HepG2 (cell line): ENCODE measurements around the gene RASSF8. TPM values are rescaled to one million over a fixed set of nuclear protein-coding genes. Genes with fewer than 3 reads are reported as not detected.

Experiments used
- ATAC-seq: fragments of 200-7000 bp; cut with Tn5 transposase; 3 replicates; pipeline ENCODE4 v1.9.1; 2020; ENCODE audit warnings: mild to moderate bottlenecking, moderate library complexity
- BruUV-seq: library from RNA; stranded (reverse); fragments of 400-500 nt; replicated peaks from 2 replicates; lab custom pipeline; 2021; lab: Mats Ljungman, UMichigan
- CTCF ChIA-PET: fragments of 300-600 bp; formaldehyde crosslinking; extraction: SDS; loops from one replicate; lab custom pipeline; 2021; ENCODE audit warnings: low total read pairs, inconsistent platforms, low intra/inter-chr PET ratio; lab: Yijun Ruan, JAX
- POLR2A ChIA-PET: fragments of 350-600 bp; sonication (Branson Sonifier 250); formaldehyde crosslinking; loops from one replicate; lab custom pipeline; 2020; ENCODE audit warnings: antibody characterized with exemption, inconsistent platforms; lab: Yijun Ruan, JAX
- DNase-seq: peaks from one replicate; pipeline ENCODE4 v3.0.0-alpha.2; 2015; ENCODE audit warnings: low spot score
- FAIRE-seq: peaks from 3 replicates; lab custom pipeline; 2011; peaks lifted over from hg19 to GRCh38; lab: Jason Lieb, UNC
- H2AFZ ChIP-seq: one replicate; pipeline ENCODE4 v1.6.1; 2011; ENCODE audit warnings: low read length, inconsistent platforms
- H3K27ac ChIP-seq: fragments of 300-600 bp; 3 replicates; pipeline ENCODE4 v1.8.0; 2011; ENCODE audit warnings: mixed run types, mild to moderate bottlenecking, mixed read lengths, low read length, inconsistent platforms; ENCODE audit not compliant: insufficient read depth; ENCODE audit errors: extremely low read length
- H3K27me3 ChIP-seq, 2 experiments: fragments of 200-600 bp in 1 of 2; 2 replicates in 1 of 2; 3 replicates in 1 of 2; pipeline versions ENCODE4 v1.6.0 to v1.8.0; 2011; ENCODE audit warnings: low read length in 2 of 2, mild to moderate bottlenecking in 2 of 2, moderate library complexity in 2 of 2, inconsistent platforms in 1 of 2; ENCODE audit not compliant: insufficient read depth in 2 of 2, control insufficient read depth in 1 of 2
- H3K36me3 ChIP-seq, 2 experiments: fragments of 200-600 bp in 1 of 2; replicated peaks in 1 of 2; 2 replicates in 1 of 2; 3 replicates in 1 of 2; pipeline versions ENCODE4 v1.5.1 to v1.8.0; 2011; ENCODE audit warnings: low read length in 2 of 2, inconsistent platforms in 1 of 2; ENCODE audit not compliant: insufficient read depth in 2 of 2, control insufficient read depth in 1 of 2
- H3K4me1 ChIP-seq: 2 replicates; pipeline ENCODE4 v1.5.1; 2012; ENCODE audit warnings: low read length, inconsistent platforms; ENCODE audit not compliant: insufficient read depth
- H3K4me2 ChIP-seq: 2 replicates; pipeline ENCODE4 v1.6.0; 2011; ENCODE audit warnings: low read depth, low read length, inconsistent platforms
- H3K4me3 ChIP-seq, 3 experiments: fragments of 200-600 bp in 1 of 3; sonication (generic), shearing (Covaris generic) in 1 of 3; replicated peaks in 1 of 3; 2 replicates each; pipeline ENCODE4 v1.5.1; 2011 to 2016; ENCODE audit warnings: low read length in 3 of 3, inconsistent platforms in 2 of 3, low read depth in 2 of 3, mild to moderate bottlenecking in 2 of 3, control low read depth in 1 of 3, mixed read lengths in 1 of 3; ENCODE audit not compliant: insufficient read depth in 1 of 3
- H3K79me2 ChIP-seq: one replicate; pipeline ENCODE4 v1.6.1; 2011; ENCODE audit warnings: low read length, inconsistent platforms; ENCODE audit not compliant: insufficient read depth
- H3K9ac ChIP-seq: 2 replicates; pipeline ENCODE4 v1.6.0; 2011; ENCODE audit warnings: mild to moderate bottlenecking, low read depth, low read length, inconsistent platforms; ENCODE audit not compliant: insufficient read depth
- H3K9me3 ChIP-seq: 2 replicates; pipeline ENCODE4 v1.5.1; 2012; ENCODE audit warnings: mild to moderate bottlenecking, low read length
- H4K20me1 ChIP-seq: 2 replicates; pipeline ENCODE4 v1.6.0; 2011; ENCODE audit warnings: inconsistent platforms, mild to moderate bottlenecking, low read length, moderate library complexity; ENCODE audit not compliant: insufficient read depth
- ADNP ChIP-seq: sonication (generic); formaldehyde crosslinking; IDR thresholded peaks from 2 replicates; pipeline ENCODE4 v1.4.0; 2020; ENCODE audit warnings: missing genetic modification reagents
- ARNT2 ChIP-seq: sonication (generic); formaldehyde crosslinking; IDR thresholded peaks from 2 replicates; pipeline ENCODE4 v1.8.0; 2022; ENCODE audit warnings: mild to moderate bottlenecking, low read depth, missing genetic modification reagents, moderate library complexity
- BRD4 ChIP-seq: sonication (generic); formaldehyde crosslinking; IDR thresholded peaks from 2 replicates; pipeline ENCODE4 v1.4.0; 2020; ENCODE audit warnings: missing genetic modification reagents
- HNRNPH1 ChIP-seq: fragments of 200-400 bp; formaldehyde crosslinking; optimal IDR thresholded peaks from 2 replicates; pipeline ENCODE3; 2017; ENCODE audit warnings: mild to moderate bottlenecking, low read depth, low read length
- MAFF ChIP-seq: IDR thresholded peaks from 2 replicates; pipeline ENCODE4 v1.6.1; 2011; ENCODE audit warnings: low read depth, low read length, improper control_type of control experiment
- MAFK ChIP-seq, 2 experiments: IDR thresholded peaks in 1 of 2; conservative IDR thresholded peaks in 1 of 2; 2 replicates each; pipeline ENCODE4 v1.6.1; 2011; ENCODE audit warnings: improper control_type of control experiment in 2 of 2, low read length in 2 of 2
- NFKBIZ ChIP-seq: IDR thresholded peaks from 2 replicates; pipeline ENCODE4 v1.6.1; 2018; ENCODE audit warnings: missing genetic modification reagents, missing compliant biosample characterization
- POLR2AphosphoS5 ChIP-seq: IDR thresholded peaks from 2 replicates; pipeline ENCODE4 v1.6.1; 2012; ENCODE audit warnings: low read depth, low read length
- RXRA ChIP-seq: sonication (generic); formaldehyde crosslinking; IDR thresholded peaks from 2 replicates; pipeline ENCODE4 v1.5.1; 2020; ENCODE audit warnings: missing genetic modification reagents
- TARDBP ChIP-seq: sonication (generic); formaldehyde crosslinking; IDR thresholded peaks from 2 replicates; pipeline ENCODE4 v1.8.0; 2022; ENCODE audit warnings: mild to moderate bottlenecking, missing genetic modification reagents
- ZNF256 ChIP-seq: sonication (generic); formaldehyde crosslinking; conservative IDR thresholded peaks from 2 replicates; pipeline ENCODE4 v1.4.0; 2020; ENCODE audit warnings: missing genetic modification reagents
- ZNF260 ChIP-seq: sonication (generic); formaldehyde crosslinking; IDR thresholded peaks from 2 replicates; pipeline ENCODE4 v1.4.0; 2020; ENCODE audit warnings: missing genetic modification reagents, low read depth, mild to moderate bottlenecking, borderline replicate concordance
- ZNF383 ChIP-seq: sonication (generic); formaldehyde crosslinking; IDR thresholded peaks from 2 replicates; pipeline ENCODE4 v1.4.0; 2020; ENCODE audit warnings: missing genetic modification reagents, mild to moderate bottlenecking, borderline replicate concordance
- ZNF496 ChIP-seq: sonication (generic); formaldehyde crosslinking; IDR thresholded peaks from 2 replicates; pipeline ENCODE4 v1.8.1; 2023; ENCODE audit warnings: mild to moderate bottlenecking, moderate library complexity, missing genetic modification reagents; ENCODE audit not compliant: insufficient replicate concordance
- WGBS: methylation state at CpG from one replicate; pipeline ENCODE4 v1.1.6; 2017; ENCODE audit warnings: low lambda C conversion rate; 5-methylcytosine and 5-hydroxymethylcytosine counted together
- in situ Hi-C: cut with HindIII; loops from 2 replicates; pipeline ENCODE4 v1.10.0; 2017; ENCODE audit warnings: low pct_unique_long_range_greater_than_20kb; ENCODE audit not compliant: extremely low pct_ligation_motif_present
- intact Hi-C: fragments of 100-400 bp; cut with micrococcal nuclease; formaldehyde crosslinking; loops from one replicate; pipeline ENCODE4 v1.10.0; 2022; ENCODE audit not compliant: unreplicated experiment
- polyA plus RNA-seq, 8 experiments: library from polyadenylated mRNA; depleted of rRNA in 3 of 8; stranded (reverse) in 7 of 8; unstranded in 1 of 8; fragments of >200 nt; fragmentation: Illumina TruSeq in 4 of 8; extraction: Trizol in 4 of 8; gene quantifications; 2 replicates each; pipeline versions ENCODE4 v1.2.1 to v1.2.3, GENCODE V29; 2011 to 2016; ENCODE audit warnings: low read depth in 4 of 8, missing spikeins in 1 of 8, mixed read lengths in 1 of 8; ENCODE audit not compliant: insufficient read depth in 1 of 8
- total RNA-seq, 5 experiments: library from RNA; depleted of rRNA; stranded (reverse); fragments of >200 nt; fragmentation: Illumina TruSeq; extraction: Trizol; gene quantifications; 2 replicates each; pipeline ENCODE4 v1.2.3, GENCODE V29; 2016; ENCODE audit warnings: low read depth in 1 of 5
- TF ChIP-seq, protein P1 (sequence below): sonication (generic); formaldehyde crosslinking; IDR thresholded peaks from 2 replicates; pipeline ENCODE4 v1.5.0; 2020; ENCODE audit warnings: missing genetic modification reagents
- TF ChIP-seq, protein P2 (sequence below): sonication (generic); formaldehyde crosslinking; IDR thresholded peaks from 2 replicates; pipeline ENCODE4 v1.4.0; 2020; ENCODE audit warnings: mild to moderate bottlenecking, missing genetic modification reagents

The RASSF8 gene
- total and polyA plus RNA-seq, 2 of the 13 experiments (the other 11 are each of a cell fraction or from before 2014, with no cell fraction given) = 0.82 to 9.2 TPM

DNA sequence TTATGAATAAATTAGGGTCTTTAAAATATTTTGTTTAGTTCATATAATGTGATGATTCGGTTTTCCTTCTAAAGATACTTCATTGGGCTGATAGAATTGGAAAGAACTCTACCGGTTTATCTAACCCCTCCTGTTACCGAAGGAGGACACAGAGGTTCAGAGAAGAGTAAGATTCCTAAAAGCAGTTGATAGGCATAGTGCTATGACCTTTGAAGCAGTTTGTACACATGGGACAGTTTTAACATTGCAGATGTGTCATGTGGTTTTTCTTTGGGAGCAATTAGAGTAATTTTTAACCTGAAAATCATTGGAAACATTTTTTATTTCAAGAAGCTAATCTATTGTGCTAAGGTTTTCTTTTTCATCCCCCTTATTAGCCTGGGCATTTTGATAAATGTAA is 103.5 kb downstream of the RASSF8 start (continued):
- TF ChIP-seq TARDBP (CRISPR knock-in tag) (no peak), NFKBIZ (CRISPR knock-in tag) (no peak), RXRA (no peak)
- TF ChIP-seq, protein P1, sequence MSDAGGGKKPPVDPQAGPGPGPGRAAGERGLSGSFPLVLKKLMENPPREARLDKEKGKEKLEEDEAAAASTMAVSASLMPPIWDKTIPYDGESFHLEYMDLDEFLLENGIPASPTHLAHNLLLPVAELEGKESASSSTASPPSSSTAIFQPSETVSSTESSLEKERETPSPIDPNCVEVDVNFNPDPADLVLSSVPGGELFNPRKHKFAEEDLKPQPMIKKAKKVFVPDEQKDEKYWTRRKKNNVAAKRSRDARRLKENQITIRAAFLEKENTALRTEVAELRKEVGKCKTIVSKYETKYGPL (CRISPR knock-in tag) = no peak
- TF ChIP-seq, all 625 proteins: peak for 0

DNA sequence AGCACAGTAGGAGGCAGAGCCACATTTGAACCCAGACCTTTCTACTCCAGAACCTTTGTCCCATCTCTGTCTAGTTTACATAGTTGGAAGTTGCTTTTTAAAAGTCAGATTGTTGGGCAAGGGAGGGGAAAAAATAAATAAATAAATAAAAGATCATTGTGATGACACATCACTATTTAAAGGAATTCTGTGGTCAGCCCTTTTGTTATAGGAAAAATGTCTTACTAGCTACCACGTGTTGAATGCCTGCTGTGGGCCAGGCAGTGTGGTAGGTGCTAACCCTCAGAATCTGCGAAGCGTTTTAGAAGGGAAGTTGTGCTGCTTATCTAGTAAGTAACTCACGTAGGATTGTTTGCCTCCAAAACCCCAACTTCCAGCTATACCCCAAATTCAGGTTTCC is 104.1 kb downstream of the RASSF8 start:
- FAIRE-seq (no peak), ATAC-seq (no peak), DNase-seq (no peak)
- H3K27ac ChIP-seq = no peak overlapping the region
- intact Hi-C loops (no loop called here), in situ Hi-C loops (no loop called here)
- H3K4me1 ChIP-seq = no peaks in the 10 kb centered on the region
- no TSS peak for BruUV-seq
- no peaks in the 10 kb centered on the region for H4K20me1 ChIP-seq
- no peak overlapping the region for H3K4me2 ChIP-seq
- WGBS = 41% methylated on average over 4 of the region's 4 CpGs
- H3K27me3 ChIP-seq = no peaks in the 10 kb centered on the region
- no peaks in the 10 kb centered on the region for H3K79me2 ChIP-seq
- ChIA-PET CTCF (no interaction called here), POLR2A (no interaction called here)
- no peak overlapping the region for H3K9ac ChIP-seq
- no peak overlapping the region for H3K4me3 ChIP-seq
- H3K36me3 ChIP-seq = no peaks in the 10 kb centered on the region
- H3K9me3 ChIP-seq = no peaks in the 10 kb centered on the region
- TF ChIP-seq ZNF496 (no peak), ZNF260 (CRISPR knock-in tag) (no peak), ZNF256 (CRISPR knock-in tag) (no peak), HNRNPH1 (no peak), MAFF (peak; percentile 52; the same call in 1 of the 2 replicates), ADNP (CRISPR knock-in tag) (no peak), ZNF383 (CRISPR knock-in tag) (no peak), POLR2AphosphoS5 (no peak), BRD4 (no peak), MAFK (conservative IDR thresholded peaks at IDR 0.05 in 1 of 2, IDR thresholded peaks at IDR 0.05 in 1 of 2; ENCODE audit: low read length in 2 of 2) (peak in 1 of 2 experiments; percentile 77; a peak in 2 of 4 replicates), ARNT2 (CRISPR knock-in tag) (no peak)
- TF ChIP-seq, protein P2, sequence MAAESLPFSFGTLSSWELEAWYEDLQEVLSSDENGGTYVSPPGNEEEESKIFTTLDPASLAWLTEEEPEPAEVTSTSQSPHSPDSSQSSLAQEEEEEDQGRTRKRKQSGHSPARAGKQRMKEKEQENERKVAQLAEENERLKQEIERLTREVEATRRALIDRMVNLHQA (CRISPR knock-in tag) = no peak
- no peak overlapping the region for H2AFZ ChIP-seq
